Endothelial cell of hepatic sinusoid (primary cell): Measurements from ENCODE around the gene ARHGAP42.

Experiments used
- in situ Hi-C: cut with HindIII; loops from 2 replicates; pipeline ENCODE4 v1.10.0; 2017; ENCODE audit warnings: low sequenced_read_pairs

Gene ARHGAP42

GRCh38 chr11:100681064-100681502, 6.0 kb upstream of the ARHGAP42 start:
- in situ Hi-C loops = loop anchor here (5.0 to 25.0 kb wide), 2 partner anchors 99 to 156 kb away; no protein-coding TSS in a partner anchor

GRCh38 chr11:100682247-100682969, 4.7 kb upstream of the ARHGAP42 start:
- in situ Hi-C loops = loop anchor here (5.0 to 25.0 kb wide), 2 partner anchors 100 to 155 kb away; no protein-coding TSS in a partner anchor

DNA sequence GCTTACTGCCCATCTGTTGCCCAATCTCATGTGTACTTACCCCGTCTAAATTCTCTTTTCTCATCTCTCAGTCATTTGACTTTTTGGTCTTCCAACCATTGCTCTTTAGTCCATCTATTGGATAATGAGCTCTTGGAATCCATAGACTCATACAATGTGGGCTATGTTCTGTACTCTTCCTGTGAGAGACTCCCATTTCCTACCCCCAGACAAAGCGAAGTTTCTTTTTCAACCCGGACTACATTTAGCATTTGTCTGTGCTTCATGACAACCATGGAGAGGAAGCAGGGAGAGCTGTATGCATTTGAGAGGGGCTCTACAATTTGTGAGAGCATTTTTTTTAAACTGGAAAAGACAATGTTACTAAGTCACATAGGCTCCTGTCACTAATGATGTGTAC, 4.0 kb upstream of the ARHGAP42 start:
- in situ Hi-C loops = loop anchor here (5.0 to 25.0 kb wide), 2 partner anchors 101 to 154 kb away; no protein-coding TSS in a partner anchor

GRCh38 chr11:100684101-100685065, 2.7 kb upstream of the ARHGAP42 start:
- in situ Hi-C loops = loop anchor here (5.0 to 25.0 kb wide), 2 partner anchors 102 to 153 kb away; no protein-coding TSS in a partner anchor

DNA sequence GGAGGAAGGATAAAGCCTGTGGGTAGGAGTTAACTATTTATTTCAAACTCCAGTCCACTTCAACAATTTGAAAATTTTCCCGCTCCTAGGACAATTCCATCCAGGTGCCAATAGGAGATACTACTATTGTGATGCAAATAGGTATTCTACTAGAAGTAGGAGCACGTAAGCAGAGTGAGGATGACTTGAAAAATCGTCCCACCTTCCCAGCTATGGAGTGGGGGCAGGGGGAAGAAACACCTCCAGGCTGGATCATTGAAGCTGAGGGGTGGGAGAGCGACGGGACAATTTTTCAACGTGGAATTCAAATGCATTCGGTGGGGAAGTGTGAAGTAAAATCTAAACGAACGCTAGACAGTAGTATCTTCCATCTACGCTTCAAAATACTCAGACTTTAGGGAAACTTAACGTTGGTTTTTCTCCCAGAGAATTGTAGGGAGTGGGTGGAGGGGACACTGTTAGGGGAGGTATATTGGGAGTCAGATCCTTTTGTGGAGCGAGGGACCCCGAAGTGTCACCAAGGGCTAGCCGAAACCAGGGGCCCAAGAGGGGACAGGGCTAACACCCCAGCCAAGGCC, 523 bp upstream of the ARHGAP42 start:
- in situ Hi-C loops = loop anchor here (25.0 kb wide), 1 partner anchor 151 kb away; no protein-coding TSS in a partner anchor

DNA sequence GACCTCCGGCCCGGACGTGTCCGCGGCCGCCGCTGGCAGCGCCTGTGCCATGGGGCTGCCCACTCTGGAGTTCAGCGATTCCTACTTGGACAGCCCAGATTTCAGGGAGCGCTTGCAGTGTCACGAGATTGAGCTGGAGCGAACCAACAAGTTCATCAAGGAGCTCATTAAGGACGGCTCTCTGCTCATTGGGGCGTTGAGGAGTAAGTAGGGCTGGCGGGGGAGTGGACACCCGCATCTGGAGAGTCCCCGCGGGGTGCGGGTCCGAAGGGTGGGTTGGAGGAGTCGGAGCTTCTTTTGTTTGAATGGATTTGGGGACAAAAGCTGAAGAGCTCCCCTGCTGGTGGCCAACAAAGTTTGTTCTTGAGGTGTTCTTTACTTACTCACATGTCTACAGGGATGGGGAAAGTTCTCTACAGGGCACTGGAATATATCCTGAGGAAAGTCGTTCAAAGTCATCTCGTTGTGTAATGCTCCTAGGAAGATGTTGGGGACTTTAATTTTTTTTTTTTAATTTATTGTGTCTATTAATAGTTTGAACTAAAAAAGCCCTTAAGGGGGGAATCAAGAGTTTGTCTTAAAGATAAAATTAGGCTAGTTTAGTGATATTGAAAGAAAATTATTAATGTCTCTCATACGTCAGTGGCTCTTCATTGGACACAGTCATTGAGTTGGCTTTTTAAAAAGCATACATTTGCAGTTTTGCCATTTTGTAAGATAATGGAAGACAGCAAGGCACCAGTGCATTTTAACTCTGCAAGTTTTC, 725 bp downstream of the ARHGAP42 start:
- in situ Hi-C loops = loop anchor here (25.0 kb wide), 1 partner anchor 149 kb away; no protein-coding TSS in a partner anchor

GRCh38 chr11:100689141-100689540, 2.1 kb downstream of the ARHGAP42 start:
- in situ Hi-C loops = loop anchor here (25.0 kb wide), 1 partner anchor 148 kb away; no protein-coding TSS in a partner anchor

- in situ Hi-C loops = loop anchor here (25.0 kb wide), 1 partner anchor 145 kb away; no protein-coding TSS in a partner anchor
Observed at GRCh38 chr11:100691896-100692653, 5.0 kb downstream of the ARHGAP42 start.

GRCh38 chr11:100695911-100696310, 8.8 kb downstream of the ARHGAP42 start:
- in situ Hi-C loops = loop anchor here (25.0 kb wide), 1 partner anchor 141 kb away; no protein-coding TSS in a partner anchor

DNA sequence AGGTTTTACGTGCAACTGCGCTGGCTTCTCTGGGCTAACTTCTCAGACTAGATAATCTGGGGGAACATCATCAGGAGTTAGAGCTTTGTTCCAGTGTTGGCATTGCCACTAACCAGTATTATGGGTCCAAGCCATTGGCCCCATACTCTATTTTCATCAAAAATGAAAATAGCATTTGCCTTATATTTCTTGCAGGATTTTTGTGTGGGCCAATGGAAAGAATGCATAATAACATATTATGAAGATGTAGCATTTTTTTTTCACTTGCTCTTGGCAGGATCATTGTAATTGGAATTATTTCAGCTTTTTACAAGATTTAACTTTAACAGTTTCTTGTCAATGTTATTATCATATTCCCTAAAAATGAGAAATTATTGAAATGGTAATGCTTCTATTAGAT, 16.1 kb downstream of the ARHGAP42 start:
- in situ Hi-C loops = no loop called here

- in situ Hi-C loops = no loop called here
Observed at GRCh38 chr11:100703801-100704575, 16.9 kb downstream of the ARHGAP42 start.

- in situ Hi-C loops = no loop called here
Observed at GRCh38 chr11:100705447-100705846, 18.4 kb downstream of the ARHGAP42 start.

- in situ Hi-C loops = no loop called here
Observed at GRCh38 chr11:100706179-100706578, 19.1 kb downstream of the ARHGAP42 start.

DNA sequence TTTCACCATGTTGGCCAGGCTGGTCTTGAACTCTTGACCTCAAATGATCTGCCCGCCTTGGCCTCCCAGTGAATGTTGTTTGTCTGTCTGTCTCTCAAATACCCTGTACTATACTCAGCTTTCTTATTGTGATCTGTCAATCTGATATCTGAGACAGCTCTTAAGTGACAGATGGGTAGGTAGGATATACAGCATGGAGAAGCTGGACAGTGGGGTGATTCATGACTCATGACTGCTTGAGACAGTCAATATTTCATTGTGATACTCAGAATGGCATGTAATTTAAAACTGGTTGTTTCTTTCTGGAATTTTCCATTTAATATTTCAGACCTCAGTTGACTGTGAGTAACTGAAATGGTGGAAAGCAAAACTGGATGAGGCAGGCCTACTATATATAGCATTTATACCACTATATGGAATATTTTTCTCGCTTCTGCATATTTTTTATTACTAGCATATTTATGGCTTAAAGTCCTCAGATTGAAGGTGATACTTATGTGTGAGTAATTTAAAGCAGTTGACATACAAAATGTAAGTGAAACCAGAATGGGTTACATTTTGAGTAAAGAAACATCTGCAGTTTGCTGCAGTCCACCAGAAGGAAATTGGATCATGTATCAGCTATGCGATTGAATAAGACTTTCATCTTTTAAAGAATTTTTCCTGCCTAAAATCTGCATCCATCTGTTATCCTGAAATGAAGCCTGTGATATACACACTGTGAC, 22.3 kb downstream of the ARHGAP42 start:
- in situ Hi-C loops = no loop called here

GRCh38 chr11:100711984-100712383, 24.9 kb downstream of the ARHGAP42 start:
- in situ Hi-C loops = no loop called here

DNA sequence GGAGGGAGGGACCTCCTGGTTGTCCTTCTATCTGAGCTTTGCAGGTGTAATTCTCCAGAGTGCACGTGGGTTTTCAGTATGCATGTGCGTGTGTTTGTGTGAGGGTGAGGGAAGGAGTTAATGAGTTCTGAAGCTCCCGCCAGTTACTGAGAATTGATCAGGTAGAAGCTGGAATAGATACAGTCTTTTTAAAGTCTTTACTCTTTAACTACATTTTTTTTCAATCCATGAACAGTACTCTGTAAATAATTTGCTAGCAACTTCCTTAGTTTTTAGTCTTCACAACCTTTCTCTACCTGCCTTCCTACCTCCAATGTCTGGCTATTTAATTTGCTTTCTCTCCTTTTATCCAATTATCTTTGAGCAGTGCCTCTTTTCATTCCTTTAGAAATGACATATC, 25.5 kb downstream of the ARHGAP42 start:
- in situ Hi-C loops = no loop called here

DNA sequence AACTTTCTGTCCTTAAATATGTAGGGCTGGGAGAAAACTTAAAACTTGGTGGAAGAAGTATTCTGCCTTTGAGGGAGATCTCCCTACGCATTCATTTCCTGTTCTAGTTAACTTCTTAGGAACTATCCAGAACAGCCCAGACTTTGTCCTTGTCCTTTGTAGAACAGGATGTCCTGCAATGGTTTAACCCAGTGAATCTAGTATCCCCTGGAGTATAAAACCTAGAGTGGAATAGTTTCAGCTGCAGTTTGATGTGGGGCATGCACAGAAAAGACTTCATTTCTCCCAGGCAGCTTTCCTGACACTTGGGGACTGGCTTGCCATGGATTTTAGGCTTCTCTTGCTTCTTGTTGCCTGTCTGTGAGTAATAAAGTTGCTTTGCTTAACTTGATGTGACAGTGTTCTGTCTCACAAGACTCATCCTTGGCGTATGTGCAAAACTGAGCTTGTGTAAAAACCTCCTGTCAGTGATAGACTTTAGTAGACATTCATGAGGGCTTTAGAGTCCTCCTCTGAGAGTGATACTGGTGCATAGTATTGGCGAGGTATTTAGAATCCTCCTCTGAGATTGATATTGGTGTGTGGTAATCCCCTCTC, 28.2 kb downstream of the ARHGAP42 start:
- in situ Hi-C loops = no loop called here
